ENCODE results near the gene PHYKPL.

The PHYKPL gene

DNA sequence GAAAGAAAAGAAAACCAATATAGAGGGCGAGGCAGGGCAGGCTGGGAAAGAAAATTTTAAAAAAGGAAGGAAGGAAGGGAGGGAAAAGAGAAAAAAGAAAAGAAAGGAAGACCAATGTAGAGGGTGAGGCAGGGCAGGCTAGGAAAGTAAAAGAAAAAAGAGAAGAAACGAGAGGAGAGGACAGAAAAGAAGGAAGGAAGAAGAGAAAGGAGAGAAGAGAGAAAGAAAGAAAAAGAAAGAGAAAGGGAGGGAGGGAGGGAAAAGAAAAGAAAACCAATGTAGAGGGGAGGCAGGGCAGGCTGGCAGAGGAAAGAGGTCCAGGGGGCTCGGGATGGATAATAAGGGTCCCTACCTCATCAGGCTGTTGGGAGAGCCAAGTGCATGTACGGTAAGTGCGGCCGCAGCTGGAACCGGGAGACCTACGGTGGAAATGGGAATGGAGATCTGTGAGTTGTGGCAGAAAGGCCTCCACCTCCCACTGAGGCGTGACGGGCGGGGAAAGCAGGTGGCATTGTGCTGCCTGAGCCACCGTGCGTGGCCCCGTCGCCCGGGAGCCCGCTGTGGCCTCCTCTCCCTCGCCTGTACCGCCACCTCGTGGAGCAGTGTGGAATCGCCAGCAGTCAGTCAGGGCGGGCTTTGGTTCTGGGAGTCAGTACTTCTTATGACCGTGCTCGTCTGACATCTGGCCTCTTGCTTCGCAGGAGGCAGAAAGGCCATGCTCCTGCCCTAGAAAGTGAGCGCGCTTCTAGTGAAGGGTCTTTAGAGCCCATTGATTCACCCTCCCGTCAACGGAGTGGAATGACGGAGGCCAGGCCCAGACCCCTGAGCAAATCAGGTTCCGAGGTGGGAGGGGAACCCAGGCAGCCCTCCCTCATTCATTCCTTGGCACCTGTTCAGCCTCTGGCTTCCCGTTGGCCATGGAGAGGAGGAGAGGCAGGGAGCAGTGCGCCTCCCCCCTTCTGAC, 68.5 kb downstream of the PHYKPL start:
- Histone ChIP-seq H3K4me3 (replicated peaks; ENCODE audit: insufficient read depth, low read length) (no peak overlapping the region), H3K27ac (replicated peaks) (no peak overlapping the region), H3K27me3 (ENCODE audit: insufficient read depth, poor library complexity, severe bottlenecking) (no peaks in the 10 kb centered on the region)
- no peak for TF ChIP-seq SPI1 (IDR thresholded peaks at IDR 0.05; ENCODE audit: borderline replicate concordance, low read depth)
- TF ChIP-seq, protein P1, sequence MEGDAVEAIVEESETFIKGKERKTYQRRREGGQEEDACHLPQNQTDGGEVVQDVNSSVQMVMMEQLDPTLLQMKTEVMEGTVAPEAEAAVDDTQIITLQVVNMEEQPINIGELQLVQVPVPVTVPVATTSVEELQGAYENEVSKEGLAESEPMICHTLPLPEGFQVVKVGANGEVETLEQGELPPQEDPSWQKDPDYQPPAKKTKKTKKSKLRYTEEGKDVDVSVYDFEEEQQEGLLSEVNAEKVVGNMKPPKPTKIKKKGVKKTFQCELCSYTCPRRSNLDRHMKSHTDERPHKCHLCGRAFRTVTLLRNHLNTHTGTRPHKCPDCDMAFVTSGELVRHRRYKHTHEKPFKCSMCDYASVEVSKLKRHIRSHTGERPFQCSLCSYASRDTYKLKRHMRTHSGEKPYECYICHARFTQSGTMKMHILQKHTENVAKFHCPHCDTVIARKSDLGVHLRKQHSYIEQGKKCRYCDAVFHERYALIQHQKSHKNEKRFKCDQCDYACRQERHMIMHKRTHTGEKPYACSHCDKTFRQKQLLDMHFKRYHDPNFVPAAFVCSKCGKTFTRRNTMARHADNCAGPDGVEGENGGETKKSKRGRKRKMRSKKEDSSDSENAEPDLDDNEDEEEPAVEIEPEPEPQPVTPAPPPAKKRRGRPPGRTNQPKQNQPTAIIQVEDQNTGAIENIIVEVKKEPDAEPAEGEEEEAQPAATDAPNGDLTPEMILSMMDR (IDR thresholded peaks at IDR 0.05; ENCODE audit: insufficient read depth, low read length) = peak; percentile 98
- peak; percentile 67 to 88 for DNase-seq (ENCODE audit: low read depth in 1 of 2, low spot score in 1 of 2)

DNA sequence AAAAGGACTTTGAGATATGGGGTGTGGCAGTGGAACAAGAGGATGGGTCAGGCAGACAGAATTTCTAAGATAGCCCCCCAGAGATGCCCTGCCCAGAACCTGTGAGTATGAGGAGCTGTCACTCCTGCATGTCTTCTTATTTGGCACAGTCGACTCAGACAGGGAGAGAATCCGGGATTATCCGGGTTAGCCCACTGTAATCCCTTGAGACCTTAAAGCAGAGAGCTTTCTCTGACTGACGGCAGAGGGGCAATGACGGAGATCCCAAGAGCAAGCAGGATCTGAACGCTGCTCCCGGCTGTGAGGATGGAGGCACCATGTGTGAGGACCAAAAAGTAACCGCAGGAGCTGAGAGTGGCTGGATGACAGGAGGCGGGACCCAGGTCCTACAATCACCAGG, 70.1 kb downstream of the PHYKPL start:
- no peak overlapping the region for H3K4me3 ChIP-seq (replicated peaks; ENCODE audit: insufficient read depth, low read length)
- TF ChIP-seq, protein P2, sequence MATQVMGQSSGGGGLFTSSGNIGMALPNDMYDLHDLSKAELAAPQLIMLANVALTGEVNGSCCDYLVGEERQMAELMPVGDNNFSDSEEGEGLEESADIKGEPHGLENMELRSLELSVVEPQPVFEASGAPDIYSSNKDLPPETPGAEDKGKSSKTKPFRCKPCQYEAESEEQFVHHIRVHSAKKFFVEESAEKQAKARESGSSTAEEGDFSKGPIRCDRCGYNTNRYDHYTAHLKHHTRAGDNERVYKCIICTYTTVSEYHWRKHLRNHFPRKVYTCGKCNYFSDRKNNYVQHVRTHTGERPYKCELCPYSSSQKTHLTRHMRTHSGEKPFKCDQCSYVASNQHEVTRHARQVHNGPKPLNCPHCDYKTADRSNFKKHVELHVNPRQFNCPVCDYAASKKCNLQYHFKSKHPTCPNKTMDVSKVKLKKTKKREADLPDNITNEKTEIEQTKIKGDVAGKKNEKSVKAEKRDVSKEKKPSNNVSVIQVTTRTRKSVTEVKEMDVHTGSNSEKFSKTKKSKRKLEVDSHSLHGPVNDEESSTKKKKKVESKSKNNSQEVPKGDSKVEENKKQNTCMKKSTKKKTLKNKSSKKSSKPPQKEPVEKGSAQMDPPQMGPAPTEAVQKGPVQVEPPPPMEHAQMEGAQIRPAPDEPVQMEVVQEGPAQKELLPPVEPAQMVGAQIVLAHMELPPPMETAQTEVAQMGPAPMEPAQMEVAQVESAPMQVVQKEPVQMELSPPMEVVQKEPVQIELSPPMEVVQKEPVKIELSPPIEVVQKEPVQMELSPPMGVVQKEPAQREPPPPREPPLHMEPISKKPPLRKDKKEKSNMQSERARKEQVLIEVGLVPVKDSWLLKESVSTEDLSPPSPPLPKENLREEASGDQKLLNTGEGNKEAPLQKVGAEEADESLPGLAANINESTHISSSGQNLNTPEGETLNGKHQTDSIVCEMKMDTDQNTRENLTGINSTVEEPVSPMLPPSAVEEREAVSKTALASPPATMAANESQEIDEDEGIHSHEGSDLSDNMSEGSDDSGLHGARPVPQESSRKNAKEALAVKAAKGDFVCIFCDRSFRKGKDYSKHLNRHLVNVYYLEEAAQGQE (IDR thresholded peaks at IDR 0.05; ENCODE audit: insufficient replicate concordance, low read depth) = no peak
- TF ChIP-seq SPI1 (IDR thresholded peaks at IDR 0.05; ENCODE audit: borderline replicate concordance, low read depth) (no peak), POLR2AphosphoS5 (IDR thresholded peaks at IDR 0.05; ENCODE audit: low read depth) (no peak), GABPA (IDR thresholded peaks at IDR 0.05; ENCODE audit: low read depth) (no peak)
- TF ChIP-seq, protein P1 (IDR thresholded peaks at IDR 0.05; ENCODE audit: insufficient read depth, low read length) = no peak
- no peaks in the 10 kb centered on the region for H3K27me3 ChIP-seq (ENCODE audit: insufficient read depth, poor library complexity, severe bottlenecking)
- H3K27ac ChIP-seq (replicated peaks) = no peak overlapping the region
- no peak for DNase-seq (ENCODE audit: low read depth in 1 of 2, low spot score in 1 of 2)

DNA sequence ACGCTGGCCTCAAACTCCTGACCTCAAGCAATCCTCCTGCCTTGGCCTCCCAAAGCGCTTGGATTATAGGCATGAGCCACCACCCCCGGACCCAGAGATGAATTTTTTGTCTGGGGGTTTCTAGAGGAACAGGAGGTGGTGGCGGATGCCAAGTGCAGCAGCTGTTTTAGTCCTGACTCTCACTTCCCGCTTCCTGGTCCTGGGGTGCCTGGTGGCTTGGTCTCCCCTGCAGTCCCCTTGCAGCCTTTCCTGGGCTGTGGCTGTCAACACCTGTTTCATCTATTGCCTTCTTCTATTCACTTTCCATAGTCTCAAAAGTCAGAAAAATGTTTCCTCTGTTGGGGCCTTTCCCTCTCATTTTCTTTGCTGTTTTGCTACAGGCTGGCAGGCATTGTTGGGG, 72.4 kb downstream of the PHYKPL start:
- no peak overlapping the region for H3K4me3 ChIP-seq (replicated peaks; ENCODE audit: insufficient read depth, low read length)
- H3K27me3 ChIP-seq (ENCODE audit: insufficient read depth, poor library complexity, severe bottlenecking) = no peaks in the 10 kb centered on the region
- no peak for DNase-seq (ENCODE audit: low read depth in 1 of 2, low spot score in 1 of 2)
- H3K27ac ChIP-seq (replicated peaks) = no peak overlapping the region
- TF ChIP-seq POLR2AphosphoS5 (IDR thresholded peaks at IDR 0.05; ENCODE audit: low read depth) = no peak
- TF ChIP-seq SPI1 (IDR thresholded peaks at IDR 0.05; ENCODE audit: borderline replicate concordance, low read depth) = no peak
- TF ChIP-seq, protein P2 (IDR thresholded peaks at IDR 0.05; ENCODE audit: insufficient replicate concordance, low read depth) = no peak
- TF ChIP-seq, protein P1 (IDR thresholded peaks at IDR 0.05; ENCODE audit: insufficient read depth, low read length) = no peak
- TF ChIP-seq GABPA (IDR thresholded peaks at IDR 0.05; ENCODE audit: low read depth) = no peak
